ENCODE measurements around the gene CLRN1. TPM values are rescaled to one million over a fixed set of nuclear protein-coding genes. Genes with fewer than 3 reads are reported as not detected.

Gene CLRN1
- total and polyA plus RNA-seq, 9 of the 15 experiments (the other 6 are each of a cell fraction or from before 2014, with no cell fraction given), result not detected

DNA sequence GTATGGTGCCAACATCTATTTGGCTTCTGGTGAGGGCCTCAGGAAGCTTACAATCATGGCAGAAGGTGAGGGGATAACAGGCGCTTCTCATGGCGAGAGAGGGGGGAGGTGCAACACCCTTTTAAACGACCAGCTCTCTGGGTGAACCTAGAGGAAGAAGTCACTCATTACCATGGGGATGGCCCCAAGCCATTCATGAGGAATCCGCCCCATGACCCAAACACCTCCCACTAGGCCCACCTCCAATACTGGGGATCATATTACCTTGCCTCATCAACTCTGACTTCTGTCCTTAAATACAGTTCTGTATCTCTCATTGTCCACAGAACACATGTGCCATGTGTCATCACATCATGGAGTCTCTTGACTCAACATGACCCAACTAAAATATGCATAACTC, 37.5 kb upstream of the CLRN1 start:
- no peaks in the 10 kb centered on the region for H3K9me1 ChIP-seq (ENCODE audit: control insufficient read depth, insufficient read depth, low read length)
- CTCF ChIA-PET (ENCODE audit: low intra/inter-chr PET ratio), result no interaction called here
- no peak overlapping the region for H3K27ac ChIP-seq (ENCODE audit: extremely low read depth, low read depth, low read length)
- H3K4me1 ChIP-seq (replicated peaks in 1 of 2; ENCODE audit: control insufficient read depth in 2 of 2, insufficient read depth in 2 of 2, low read length in 2 of 2), result no peaks in the 10 kb centered on the region
- POLR2A ChIA-PET, result no interaction called here
- no peak overlapping the region for H3K4me3 ChIP-seq
- H2AFZ ChIP-seq (ENCODE audit: low read depth, low read length), result no peak overlapping the region
- 8% methylated on average over 4 of the region's 4 CpGs for WGBS (ENCODE audit: insufficient coverage, low coverage, missing lambda C conversion rate)
- ATAC-seq (no peak), FAIRE-seq (no peak), DNase-seq (ENCODE audit: extremely low read depth in 1 of 4, low spot score in 3 of 4) (no peak)
- no peaks in the 10 kb centered on the region for H4K20me1 ChIP-seq (replicated peaks; ENCODE audit: control insufficient read depth, insufficient read depth, low read length)
- H3K9ac ChIP-seq (ENCODE audit: insufficient read depth in 1 of 2, low read depth in 2 of 2, low read length in 2 of 2), result no peak overlapping the region
- no TSS peak for BruUV-seq (replicated peaks)
- H3K9me3 ChIP-seq (replicated peaks; ENCODE audit: control insufficient read depth, insufficient read depth, low read depth, low read length), result no peaks in the 10 kb centered on the region
- in situ Hi-C loops (cut with MboI), result no loop called here
- intact Hi-C loops (cut with micrococcal nuclease), result no loop called here
- H3K27me3 ChIP-seq (ENCODE audit: control insufficient read depth in 2 of 2, insufficient read depth in 2 of 2, low read length in 2 of 2), result no peaks in the 10 kb centered on the region
- H3K79me2 ChIP-seq (ENCODE audit: control insufficient read depth, insufficient read depth, low read length), result no peaks in the 10 kb centered on the region
- H3K4me2 ChIP-seq (ENCODE audit: insufficient read depth, low read length), result no peak overlapping the region
- no peaks in the 10 kb centered on the region for H3K36me3 ChIP-seq (ENCODE audit: control insufficient read depth, insufficient read depth, low read length)
- TF ChIP-seq, protein P1, sequence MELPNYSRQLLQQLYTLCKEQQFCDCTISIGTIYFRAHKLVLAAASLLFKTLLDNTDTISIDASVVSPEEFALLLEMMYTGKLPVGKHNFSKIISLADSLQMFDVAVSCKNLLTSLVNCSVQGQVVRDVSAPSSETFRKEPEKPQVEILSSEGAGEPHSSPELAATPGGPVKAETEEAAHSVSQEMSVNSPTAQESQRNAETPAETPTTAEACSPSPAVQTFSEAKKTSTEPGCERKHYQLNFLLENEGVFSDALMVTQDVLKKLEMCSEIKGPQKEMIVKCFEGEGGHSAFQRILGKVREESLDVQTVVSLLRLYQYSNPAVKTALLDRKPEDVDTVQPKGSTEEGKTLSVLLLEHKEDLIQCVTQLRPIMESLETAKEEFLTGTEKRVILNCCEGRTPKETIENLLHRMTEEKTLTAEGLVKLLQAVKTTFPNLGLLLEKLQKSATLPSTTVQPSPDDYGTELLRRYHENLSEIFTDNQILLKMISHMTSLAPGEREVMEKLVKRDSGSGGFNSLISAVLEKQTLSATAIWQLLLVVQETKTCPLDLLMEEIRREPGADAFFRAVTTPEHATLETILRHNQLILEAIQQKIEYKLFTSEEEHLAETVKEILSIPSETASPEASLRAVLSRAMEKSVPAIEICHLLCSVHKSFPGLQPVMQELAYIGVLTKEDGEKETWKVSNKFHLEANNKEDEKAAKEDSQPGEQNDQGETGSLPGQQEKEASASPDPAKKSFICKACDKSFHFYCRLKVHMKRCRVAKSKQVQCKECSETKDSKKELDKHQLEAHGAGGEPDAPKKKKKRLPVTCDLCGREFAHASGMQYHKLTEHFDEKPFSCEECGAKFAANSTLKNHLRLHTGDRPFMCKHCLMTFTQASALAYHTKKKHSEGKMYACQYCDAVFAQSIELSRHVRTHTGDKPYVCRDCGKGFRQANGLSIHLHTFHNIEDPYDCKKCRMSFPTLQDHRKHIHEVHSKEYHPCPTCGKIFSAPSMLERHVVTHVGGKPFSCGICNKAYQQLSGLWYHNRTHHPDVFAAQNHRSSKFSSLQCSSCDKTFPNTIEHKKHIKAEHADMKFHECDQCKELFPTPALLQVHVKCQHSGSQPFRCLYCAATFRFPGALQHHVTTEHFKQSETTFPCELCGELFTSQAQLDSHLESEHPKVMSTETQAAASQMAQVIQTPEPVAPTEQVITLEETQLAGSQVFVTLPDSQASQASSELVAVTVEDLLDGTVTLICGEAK (IDR thresholded peaks at IDR 0.05), result no peak
- TF ChIP-seq, protein P1 (CRISPR knock-in tag; IDR thresholded peaks at IDR 0.05), result no peak
- TF ChIP-seq TOE1 (IDR thresholded peaks at IDR 0.05; ENCODE audit: borderline replicate concordance) (no peak), TOE1 (CRISPR knock-in tag; IDR thresholded peaks at IDR 0.05; ENCODE audit: borderline replicate concordance, low read depth) (no peak), PHB2 (IDR thresholded peaks at IDR 0.05; ENCODE audit: low read depth) (no peak), SETDB1 (IDR thresholded peaks at IDR 0.05; ENCODE audit: low read length) (no peak), HLTF (IDR thresholded peaks at IDR 0.05) (no peak), THRAP3 (IDR thresholded peaks at IDR 0.05; ENCODE audit: borderline replicate concordance) (no peak), WHSC1 (IDR thresholded peaks at IDR 0.05; ENCODE audit: low read length) (no peak), NR3C1 (CRISPR knock-in tag; IDR thresholded peaks at IDR 0.05) (no peak), ZC3H8 (IDR thresholded peaks at IDR 0.05) (no peak)
- TF ChIP-seq, protein P2, sequence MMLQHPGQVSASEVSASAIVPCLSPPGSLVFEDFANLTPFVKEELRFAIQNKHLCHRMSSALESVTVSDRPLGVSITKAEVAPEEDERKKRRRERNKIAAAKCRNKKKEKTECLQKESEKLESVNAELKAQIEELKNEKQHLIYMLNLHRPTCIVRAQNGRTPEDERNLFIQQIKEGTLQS (IDR thresholded peaks at IDR 0.05), result no peak
- TF ChIP-seq, protein P2 (CRISPR knock-in tag; conservative IDR thresholded peaks at IDR 0.05), result no peak
- TF ChIP-seq, protein P3, sequence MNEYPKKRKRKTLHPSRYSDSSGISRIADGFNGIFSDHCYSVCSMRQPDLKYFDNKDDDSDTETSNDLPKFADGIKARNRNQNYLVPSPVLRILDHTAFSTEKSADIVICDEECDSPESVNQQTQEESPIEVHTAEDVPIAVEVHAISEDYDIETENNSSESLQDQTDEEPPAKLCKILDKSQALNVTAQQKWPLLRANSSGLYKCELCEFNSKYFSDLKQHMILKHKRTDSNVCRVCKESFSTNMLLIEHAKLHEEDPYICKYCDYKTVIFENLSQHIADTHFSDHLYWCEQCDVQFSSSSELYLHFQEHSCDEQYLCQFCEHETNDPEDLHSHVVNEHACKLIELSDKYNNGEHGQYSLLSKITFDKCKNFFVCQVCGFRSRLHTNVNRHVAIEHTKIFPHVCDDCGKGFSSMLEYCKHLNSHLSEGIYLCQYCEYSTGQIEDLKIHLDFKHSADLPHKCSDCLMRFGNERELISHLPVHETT (CRISPR knock-in tag; conservative IDR thresholded peaks at IDR 0.05 in 1 of 2, IDR thresholded peaks at IDR 0.05 in 1 of 2), result no peak

Data from K562 (cell line).